Keratinocyte (primary cell): ENCODE measurements around the gene NDRG2. TPM values are rescaled to one million over a fixed set of nuclear protein-coding genes. Genes with fewer than 3 reads are reported as not detected.

Source experiments
- DNase-seq: peaks from one replicate; pipeline ENCODE4 v3.0.0-alpha.2; 2011; ENCODE audit warnings: low read depth, missing footprints, low spot score
- FAIRE-seq: peaks from 2 replicates; lab custom pipeline; 2011; peaks lifted over from hg19 to GRCh38; lab: Jason Lieb, UNC
- H2AFZ ChIP-seq: 2 replicates; pipeline ENCODE4 v1.6.0; 2012; ENCODE audit warnings: low read length, control low read depth, inconsistent platforms; ENCODE audit not compliant: control insufficient read depth
- H3K27ac ChIP-seq: 2 replicates; pipeline ENCODE4 v1.5.1; 2011; ENCODE audit warnings: low read length; ENCODE audit not compliant: control insufficient read depth, insufficient read depth
- H3K27me3 ChIP-seq: 3 replicates; pipeline ENCODE4 v1.6.0; 2011; ENCODE audit warnings: low read length; ENCODE audit not compliant: control insufficient read depth, insufficient read depth; ENCODE audit errors: extremely low read depth
- H3K36me3 ChIP-seq, 2 experiments: 2 replicates in 1 of 2; 3 replicates in 1 of 2; pipeline ENCODE4 v1.5.1; 2011; ENCODE audit warnings: low read length in 2 of 2, mild to moderate bottlenecking in 1 of 2; ENCODE audit not compliant: control insufficient read depth in 2 of 2, insufficient read depth in 2 of 2; ENCODE audit errors: extremely low read depth in 1 of 2
- H3K4me1 ChIP-seq: 3 replicates; pipeline ENCODE4 v1.5.1; 2011; ENCODE audit warnings: low read length; ENCODE audit not compliant: control insufficient read depth, insufficient read depth; ENCODE audit errors: extremely low read depth
- H3K4me2 ChIP-seq: 3 replicates; pipeline ENCODE4 v1.6.0; 2011; ENCODE audit warnings: low read depth, low read length; ENCODE audit not compliant: control insufficient read depth, insufficient read depth; ENCODE audit errors: extremely low read depth
- H3K4me3 ChIP-seq, 3 experiments: fragments of 200-600 bp in 1 of 3; sonication (generic) in 1 of 3; 2 replicates in 2 of 3; 3 replicates in 1 of 3; pipeline ENCODE4 v1.5.1; 2011 to 2016; ENCODE audit warnings: low read length in 3 of 3, mild to moderate bottlenecking in 3 of 3, control low read depth in 2 of 3, inconsistent platforms in 1 of 3, low read depth in 1 of 3, mixed read lengths in 1 of 3, mixed run types in 1 of 3, moderate library complexity in 1 of 3; ENCODE audit not compliant: control insufficient read depth in 2 of 3, insufficient read depth in 2 of 3; ENCODE audit errors: extremely low read depth in 1 of 3
- H3K79me2 ChIP-seq: 2 replicates; pipeline ENCODE4 v1.6.0; 2012; ENCODE audit warnings: low read length; ENCODE audit not compliant: control insufficient read depth, insufficient read depth
- H3K9ac ChIP-seq: 3 replicates; pipeline ENCODE4 v1.6.0; 2011; ENCODE audit warnings: low read length; ENCODE audit not compliant: control insufficient read depth, insufficient read depth; ENCODE audit errors: extremely low read depth
- H3K9me1 ChIP-seq: 3 replicates; pipeline ENCODE4 v1.6.0; 2011; ENCODE audit warnings: low read length; ENCODE audit not compliant: control insufficient read depth, insufficient read depth; ENCODE audit errors: extremely low read depth
- H3K9me3 ChIP-seq: 2 replicates; pipeline ENCODE4 v1.5.1; 2012; ENCODE audit warnings: low read depth, low read length; ENCODE audit not compliant: control insufficient read depth
- H4K20me1 ChIP-seq: 3 replicates; pipeline ENCODE4 v1.6.0; 2011; ENCODE audit warnings: low read length; ENCODE audit not compliant: control insufficient read depth, insufficient read depth; ENCODE audit errors: extremely low read depth
- EZH2 ChIP-seq: IDR thresholded peaks from one replicate; pipeline ENCODE4 v1.6.1; 2012; ENCODE audit warnings: inconsistent platforms, mild to moderate bottlenecking, low read length, moderate library complexity
- dilution Hi-C: fragments of 300-500 bp; cut with MboI; formaldehyde crosslinking; loops from one replicate; pipeline ENCODE4 v1.7.0; 2020; ENCODE audit warnings: low sequenced_read_pairs; ENCODE audit not compliant: extremely low pct_ligation_motif_present
- polyA plus RNA-seq, 5 experiments: library from polyadenylated mRNA; depleted of rRNA in 3 of 5; stranded (reverse) in 3 of 5; stranded (forward) in 1 of 5; unstranded in 1 of 5; fragments of >200 nt; gene quantifications; 1 replicate in 1 of 5; 2 replicates in 3 of 5; 3 replicates in 1 of 5; pipeline versions ENCODE4 v1.2.1 to v1.2.3, GENCODE V29; 2011 to 2012; ENCODE audit warnings: missing spikeins in 2 of 5, low read depth in 1 of 5, low replicate concordance in 1 of 5
- TF ChIP-seq, protein P1 (sequence below), 3 experiments: IDR thresholded peaks in 1 of 3; conservative IDR thresholded peaks in 1 of 3; optimal IDR thresholded peaks in 1 of 3; 2 replicates in 2 of 3; 3 replicates in 1 of 3; pipeline versions ENCODE3 to v1.5.1; 2011; ENCODE audit warnings: low read length in 3 of 3, mild to moderate bottlenecking in 3 of 3, moderate library complexity in 2 of 3, control low read depth in 1 of 3, inconsistent platforms in 1 of 3; ENCODE audit not compliant: insufficient read depth in 2 of 3; ENCODE audit errors: extremely low read depth in 1 of 3

NDRG2 gene
- polyA plus RNA-seq, 1 donor (not counting 4 experiments of a cell fraction or from before 2014, with no cell fraction given): 11.1 TPM

DNA sequence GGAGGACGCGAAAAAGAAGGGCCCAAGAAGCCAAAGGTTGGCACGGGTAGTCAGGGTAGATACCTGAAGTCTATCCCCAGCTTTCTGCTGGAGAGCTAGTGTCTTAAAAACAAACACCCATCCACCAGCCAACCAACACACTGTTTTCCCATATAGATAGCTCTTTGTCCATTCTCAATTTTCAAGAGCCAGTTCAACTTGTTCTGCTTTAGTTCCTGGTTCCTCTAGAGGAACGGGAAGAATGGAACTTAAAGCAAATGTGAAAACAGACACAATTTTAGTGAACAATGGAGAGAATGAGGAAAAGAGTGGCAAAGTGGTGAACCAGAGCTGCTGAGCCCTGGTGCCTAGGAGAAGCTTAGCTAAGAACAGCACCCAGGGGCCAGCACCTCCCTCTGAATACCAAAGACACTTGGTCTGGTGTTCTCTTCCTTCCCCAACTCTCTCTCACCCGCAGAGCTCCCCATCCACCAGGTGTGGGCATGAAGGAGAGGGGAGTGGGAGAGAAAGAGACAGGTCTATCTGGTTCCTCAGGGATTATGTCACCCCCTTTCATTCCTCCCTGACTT lies 3.8 kb downstream of the NDRG2 start:
- H3K4me2 ChIP-seq: no peak overlapping the region
- no peaks in the 10 kb centered on the region for H3K9me3 ChIP-seq
- H3K9me1 ChIP-seq: no peaks in the 10 kb centered on the region
- H3K79me2 ChIP-seq: no peaks in the 10 kb centered on the region
- no peaks in the 10 kb centered on the region for H4K20me1 ChIP-seq
- H3K4me1 ChIP-seq: peaks cover 6% of the 10 kb centered on the region
- FAIRE-seq: no peak
- H3K36me3 ChIP-seq: no peaks in the 10 kb centered on the region
- DNase-seq: no peak
- H3K4me3 ChIP-seq: no peak overlapping the region
- no peak overlapping the region for H3K9ac ChIP-seq
- H3K27me3 ChIP-seq: peaks cover 17% of the 10 kb centered on the region
- no peak overlapping the region for H3K27ac ChIP-seq
- TF ChIP-seq EZH2: no peak
- TF ChIP-seq, protein P1, sequence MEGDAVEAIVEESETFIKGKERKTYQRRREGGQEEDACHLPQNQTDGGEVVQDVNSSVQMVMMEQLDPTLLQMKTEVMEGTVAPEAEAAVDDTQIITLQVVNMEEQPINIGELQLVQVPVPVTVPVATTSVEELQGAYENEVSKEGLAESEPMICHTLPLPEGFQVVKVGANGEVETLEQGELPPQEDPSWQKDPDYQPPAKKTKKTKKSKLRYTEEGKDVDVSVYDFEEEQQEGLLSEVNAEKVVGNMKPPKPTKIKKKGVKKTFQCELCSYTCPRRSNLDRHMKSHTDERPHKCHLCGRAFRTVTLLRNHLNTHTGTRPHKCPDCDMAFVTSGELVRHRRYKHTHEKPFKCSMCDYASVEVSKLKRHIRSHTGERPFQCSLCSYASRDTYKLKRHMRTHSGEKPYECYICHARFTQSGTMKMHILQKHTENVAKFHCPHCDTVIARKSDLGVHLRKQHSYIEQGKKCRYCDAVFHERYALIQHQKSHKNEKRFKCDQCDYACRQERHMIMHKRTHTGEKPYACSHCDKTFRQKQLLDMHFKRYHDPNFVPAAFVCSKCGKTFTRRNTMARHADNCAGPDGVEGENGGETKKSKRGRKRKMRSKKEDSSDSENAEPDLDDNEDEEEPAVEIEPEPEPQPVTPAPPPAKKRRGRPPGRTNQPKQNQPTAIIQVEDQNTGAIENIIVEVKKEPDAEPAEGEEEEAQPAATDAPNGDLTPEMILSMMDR (optimal IDR thresholded peaks at IDR 0.05 in 1 of 3, IDR thresholded peaks at IDR 0.05 in 1 of 3, conservative IDR thresholded peaks at IDR 0.05 in 1 of 3; ENCODE audit: extremely low read depth in 1 of 3, insufficient read depth in 2 of 3, low read length in 3 of 3): no peak
- H2AFZ ChIP-seq: no peak overlapping the region
- dilution Hi-C loops: no loop called here

DNA sequence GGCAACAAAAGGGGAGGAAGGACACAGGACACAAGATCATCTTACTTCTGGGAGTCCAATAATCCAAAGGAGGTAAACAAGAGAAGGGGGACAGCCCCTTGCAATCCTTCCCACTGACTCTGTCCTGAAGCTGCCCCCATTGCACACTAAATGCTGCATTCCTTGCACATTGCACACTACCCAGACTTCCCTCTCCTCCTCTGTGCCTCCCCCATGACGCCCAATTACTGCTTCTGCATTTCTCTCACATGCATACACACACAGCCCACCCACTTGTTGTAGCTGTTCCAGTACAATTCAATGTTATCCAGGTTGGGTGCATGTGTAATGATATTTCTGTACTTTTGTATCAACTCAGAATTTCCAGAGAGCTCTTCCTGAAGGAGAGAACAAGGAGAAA lies 5.5 kb downstream of the NDRG2 start:
- Histone ChIP-seq H4K20me1 (no peaks in the 10 kb centered on the region), H3K27me3 (peaks cover 14% of the 10 kb centered on the region), H3K4me2 (no peak overlapping the region), H3K4me1 (peaks cover 2% of the 10 kb centered on the region), H3K4me3 (no peak overlapping the region), H3K27ac (no peak overlapping the region), H3K79me2 (no peaks in the 10 kb centered on the region), H3K9me3 (no peaks in the 10 kb centered on the region), H3K36me3 (no peaks in the 10 kb centered on the region), H3K9ac (no peak overlapping the region), H3K9me1 (no peaks in the 10 kb centered on the region), H2AFZ (no peak overlapping the region)
- dilution Hi-C loops: no loop called here
- DNase-seq (no peak), FAIRE-seq (no peak)
- TF ChIP-seq, protein P1 (optimal IDR thresholded peaks at IDR 0.05 in 1 of 3, IDR thresholded peaks at IDR 0.05 in 1 of 3, conservative IDR thresholded peaks at IDR 0.05 in 1 of 3; ENCODE audit: extremely low read depth in 1 of 3, insufficient read depth in 2 of 3, low read length in 3 of 3): no peak
- TF ChIP-seq EZH2: no peak
